Mammary epithelial cell (primary cell): ENCODE results near the gene MICU1.

Experiments
- CTCF ChIP-seq, 2 donors: IDR thresholded peaks in 1 of 2; conservative IDR thresholded peaks in 1 of 2; 2 replicates each; pipeline ENCODE4 v1.5.1; 2011 to 2012; ENCODE audit warnings: inconsistent platforms in 2 of 2, low read length in 2 of 2, mild to moderate bottlenecking in 2 of 2, control low read depth in 1 of 2, low read depth in 1 of 2; ENCODE audit not compliant: insufficient read depth in 1 of 2; ENCODE audit errors: extremely low read depth in 1 of 2
- EZH2 ChIP-seq: IDR thresholded peaks from 2 replicates; pipeline ENCODE4 v1.6.1; 2012; ENCODE audit warnings: low read length, inconsistent platforms, borderline replicate concordance

- no peak for TF ChIP-seq CTCF (conservative IDR thresholded peaks at IDR 0.05 in 1 of 2, IDR thresholded peaks at IDR 0.05 in 1 of 2; ENCODE audit: extremely low read depth in 1 of 2, insufficient read depth in 1 of 2, low read depth in 1 of 2, low read length in 2 of 2)
- TF ChIP-seq EZH2: no peak
These were observed at the start of gene MICU1 for GRCh38 chr10:72625608-72626443.
